Fibroblast of lung (primary cell): ENCODE results near the gene ZNF813. TPM values are rescaled to one million over a fixed set of nuclear protein-coding genes. Genes with fewer than 3 reads are reported as not detected.
"Not testable (repeated sequence)": the region's sequence is repeated elsewhere in the genome, so short reads cannot be mapped to it uniquely, and the experiment has no call there.

Experiments used
- DNase-seq, 2 donors: peaks; one replicate each; pipeline versions ENCODE4 v3.0.0 to v3.0.0-alpha.2; 2010; ENCODE audit warnings: low read depth in 2 of 2
- H2AFZ ChIP-seq: 2 replicates; pipeline ENCODE4 v1.5.1; 2012; ENCODE audit warnings: low read length, control low read depth, inconsistent platforms
- H3K27ac ChIP-seq: 2 replicates; pipeline ENCODE4 v1.5.1; 2011; ENCODE audit warnings: low read length, control low read depth; ENCODE audit not compliant: insufficient read depth
- H3K27me3 ChIP-seq: 2 replicates; pipeline ENCODE4 v1.5.1; 2011; ENCODE audit warnings: mild to moderate bottlenecking, low read length; ENCODE audit not compliant: control insufficient read depth, insufficient read depth
- H3K36me3 ChIP-seq: 2 replicates; pipeline ENCODE4 v1.5.1; 2011; ENCODE audit warnings: low read length; ENCODE audit not compliant: control insufficient read depth, insufficient read depth
- H3K4me1 ChIP-seq: 2 replicates; pipeline ENCODE4 v1.5.1; 2011; ENCODE audit warnings: low read length; ENCODE audit not compliant: control insufficient read depth, insufficient read depth; ENCODE audit errors: extremely low read depth
- H3K4me2 ChIP-seq: 2 replicates; pipeline ENCODE4 v1.5.1; 2011; ENCODE audit warnings: low read length, control low read depth; ENCODE audit not compliant: insufficient read depth; ENCODE audit errors: extremely low read depth
- H3K4me3 ChIP-seq, 4 experiments: fragments of 200-600 bp in 1 of 4; sonication (generic) in 1 of 4; replicated peaks in 1 of 4; 2 replicates each; pipeline ENCODE4 v1.5.1; 2011 to 2016; ENCODE audit warnings: low read length in 4 of 4, low read depth in 3 of 4, mild to moderate bottlenecking in 3 of 4, control low read depth in 2 of 4, inconsistent platforms in 1 of 4, mixed read lengths in 1 of 4; ENCODE audit not compliant: insufficient read depth in 1 of 4; ENCODE audit errors: control extremely low read depth in 1 of 4
- H3K79me2 ChIP-seq: 2 replicates; pipeline ENCODE4 v1.5.1; 2012; ENCODE audit warnings: mild to moderate bottlenecking, low read length, inconsistent platforms; ENCODE audit not compliant: control insufficient read depth, insufficient read depth
- H3K9ac ChIP-seq: 2 replicates; pipeline ENCODE4 v1.5.1; 2011; ENCODE audit warnings: mild to moderate bottlenecking, low read length, control low read depth; ENCODE audit not compliant: insufficient read depth
- H3K9me3 ChIP-seq: 2 replicates; pipeline ENCODE4 v1.5.1; 2012; ENCODE audit warnings: low read depth, low read length; ENCODE audit not compliant: control insufficient read depth, insufficient read depth
- H4K20me1 ChIP-seq: 2 replicates; pipeline ENCODE4 v1.5.1; 2011; ENCODE audit warnings: low read length; ENCODE audit not compliant: control insufficient read depth, insufficient read depth; ENCODE audit errors: extremely low read depth
- EZH2 ChIP-seq: IDR thresholded peaks from 2 replicates; pipeline ENCODE4 v1.5.1; 2012; ENCODE audit warnings: low read length, control low read depth, mild to moderate bottlenecking; ENCODE audit errors: missing control alignments
- polyA plus RNA-seq, 2 donors: library from polyadenylated mRNA; depleted of rRNA in 1 of 2; stranded (reverse) in 1 of 2; unstranded in 1 of 2; fragments of >200 nt; gene quantifications; 2 replicates each; pipeline ENCODE4 v1.2.1, GENCODE V29; 2011 to 2012; ENCODE audit warnings: missing spikeins in 1 of 2
- total RNA-seq: library from RNA; depleted of rRNA; stranded (reverse); fragments of >200 nt; gene quantifications from 2 replicates; pipeline ENCODE4 v1.2.1, GENCODE V29; 2014
- TF ChIP-seq, protein P1 (sequence below), 2 donors: IDR thresholded peaks in 1 of 2; conservative IDR thresholded peaks in 1 of 2; 1 replicate in 1 of 2; 2 replicates in 1 of 2; pipeline ENCODE4 v1.5.1; 2011 to 2012; ENCODE audit warnings: low read length in 2 of 2, control low read depth in 1 of 2, inconsistent platforms in 1 of 2, low read depth in 1 of 2, mild to moderate bottlenecking in 1 of 2

ZNF813 gene
- total and polyA plus RNA-seq, 2 donors (not counting 1 experiment from before 2014, with no cell fraction given): 1.8 to 3.6 TPM

DNA sequence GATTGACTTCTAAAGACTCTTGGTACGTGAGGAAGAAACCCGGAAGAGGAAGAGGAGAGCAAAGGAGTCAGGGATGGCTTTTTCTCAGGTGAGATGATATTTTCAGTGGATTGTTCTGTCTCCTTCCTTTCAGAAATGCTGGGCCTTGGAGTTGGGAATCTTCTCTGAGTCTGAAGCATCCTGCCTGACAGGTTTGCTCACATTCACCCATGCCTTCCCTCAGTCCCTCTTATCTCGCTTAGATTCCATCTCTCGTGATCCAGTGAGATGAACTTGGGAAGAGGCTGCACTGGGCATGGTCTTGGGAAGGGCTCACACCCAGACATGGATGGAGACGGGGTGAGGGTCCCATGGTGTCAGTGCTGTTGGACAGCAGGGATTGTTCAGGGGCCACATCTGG is 20.3 kb upstream of the ZNF813 start:
- not testable (repeated sequence) for H3K9ac ChIP-seq, DNase-seq, H3K36me3 ChIP-seq, H3K27me3 ChIP-seq, H3K27ac ChIP-seq, H3K4me1 ChIP-seq, H3K4me2 ChIP-seq, H3K9me3 ChIP-seq, H3K79me2 ChIP-seq, H2AFZ ChIP-seq, H3K4me3 ChIP-seq, H4K20me1 ChIP-seq

DNA sequence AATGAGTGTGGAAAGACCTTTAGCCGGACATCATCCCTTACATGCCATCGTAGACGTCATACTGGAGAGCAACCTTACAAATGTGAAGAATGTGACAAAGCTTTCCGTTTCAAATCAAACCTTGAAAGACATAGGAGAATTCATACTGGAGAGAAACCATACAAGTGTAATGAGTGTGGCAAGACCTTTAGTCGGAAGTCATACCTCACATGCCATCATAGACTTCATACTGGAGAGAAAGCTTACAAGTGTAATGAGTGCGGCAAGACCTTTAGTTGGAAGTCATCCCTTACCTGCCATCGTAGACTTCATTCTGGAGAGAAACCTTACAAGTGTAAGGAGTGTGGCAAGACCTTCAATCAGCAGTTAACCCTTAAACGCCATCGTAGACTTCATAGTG is 11.7 kb upstream of the ZNF813 start:
- DNase-seq: no peak
- Histone ChIP-seq H2AFZ (no peak overlapping the region), H3K27ac (no peak overlapping the region), H3K36me3 (peaks cover 3% of the 10 kb centered on the region), H4K20me1 (no peaks in the 10 kb centered on the region), H3K9ac (no peak overlapping the region), H3K79me2 (no peaks in the 10 kb centered on the region), H3K4me2 (no peak overlapping the region), H3K9me3 (peaks cover 2% of the 10 kb centered on the region), H3K4me1 (no peaks in the 10 kb centered on the region), H3K27me3 (no peaks in the 10 kb centered on the region), H3K4me3 (no peak overlapping the region)
- no peak for TF ChIP-seq EZH2
- TF ChIP-seq, protein P1, sequence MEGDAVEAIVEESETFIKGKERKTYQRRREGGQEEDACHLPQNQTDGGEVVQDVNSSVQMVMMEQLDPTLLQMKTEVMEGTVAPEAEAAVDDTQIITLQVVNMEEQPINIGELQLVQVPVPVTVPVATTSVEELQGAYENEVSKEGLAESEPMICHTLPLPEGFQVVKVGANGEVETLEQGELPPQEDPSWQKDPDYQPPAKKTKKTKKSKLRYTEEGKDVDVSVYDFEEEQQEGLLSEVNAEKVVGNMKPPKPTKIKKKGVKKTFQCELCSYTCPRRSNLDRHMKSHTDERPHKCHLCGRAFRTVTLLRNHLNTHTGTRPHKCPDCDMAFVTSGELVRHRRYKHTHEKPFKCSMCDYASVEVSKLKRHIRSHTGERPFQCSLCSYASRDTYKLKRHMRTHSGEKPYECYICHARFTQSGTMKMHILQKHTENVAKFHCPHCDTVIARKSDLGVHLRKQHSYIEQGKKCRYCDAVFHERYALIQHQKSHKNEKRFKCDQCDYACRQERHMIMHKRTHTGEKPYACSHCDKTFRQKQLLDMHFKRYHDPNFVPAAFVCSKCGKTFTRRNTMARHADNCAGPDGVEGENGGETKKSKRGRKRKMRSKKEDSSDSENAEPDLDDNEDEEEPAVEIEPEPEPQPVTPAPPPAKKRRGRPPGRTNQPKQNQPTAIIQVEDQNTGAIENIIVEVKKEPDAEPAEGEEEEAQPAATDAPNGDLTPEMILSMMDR (conservative IDR thresholded peaks at IDR 0.05 in 1 of 2, IDR thresholded peaks at IDR 0.05 in 1 of 2; ENCODE audit: low read depth in 1 of 2, low read length in 2 of 2): no peak

DNA sequence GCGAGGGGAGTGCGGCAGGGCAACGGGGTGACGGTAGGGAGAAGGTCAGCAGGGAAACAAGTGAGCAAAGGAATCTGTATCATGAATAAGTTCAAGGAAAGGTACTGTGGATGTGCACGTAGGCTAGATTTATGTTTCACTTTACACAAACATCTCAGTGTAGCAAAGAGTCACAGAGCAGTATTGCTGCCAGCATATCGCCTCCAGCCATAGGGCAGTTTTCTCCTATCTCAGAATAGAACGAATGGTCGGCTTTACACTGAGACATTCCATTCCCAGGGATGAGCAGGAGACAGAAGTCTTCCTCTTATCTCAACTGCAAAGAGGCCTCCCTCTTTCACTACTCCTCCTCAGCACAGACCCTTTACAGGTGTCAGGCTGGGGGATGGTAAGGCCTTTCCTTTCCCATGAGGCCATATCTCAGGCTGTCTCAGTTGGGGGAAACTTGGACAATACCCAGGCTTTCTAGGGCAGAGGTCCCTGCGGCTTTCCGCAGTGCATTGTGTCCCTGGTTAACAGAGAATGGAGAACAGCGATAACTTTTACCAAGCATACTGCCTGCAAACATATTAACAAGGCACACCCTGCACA is 7.3 kb upstream of the ZNF813 start:
- H3K4me2 ChIP-seq, H3K27ac ChIP-seq, H4K20me1 ChIP-seq, H3K4me3 ChIP-seq, H3K9me3 ChIP-seq, H2AFZ ChIP-seq, DNase-seq, H3K9ac ChIP-seq, H3K27me3 ChIP-seq, H3K36me3 ChIP-seq, H3K79me2 ChIP-seq, H3K4me1 ChIP-seq: not testable (repeated sequence)

DNA sequence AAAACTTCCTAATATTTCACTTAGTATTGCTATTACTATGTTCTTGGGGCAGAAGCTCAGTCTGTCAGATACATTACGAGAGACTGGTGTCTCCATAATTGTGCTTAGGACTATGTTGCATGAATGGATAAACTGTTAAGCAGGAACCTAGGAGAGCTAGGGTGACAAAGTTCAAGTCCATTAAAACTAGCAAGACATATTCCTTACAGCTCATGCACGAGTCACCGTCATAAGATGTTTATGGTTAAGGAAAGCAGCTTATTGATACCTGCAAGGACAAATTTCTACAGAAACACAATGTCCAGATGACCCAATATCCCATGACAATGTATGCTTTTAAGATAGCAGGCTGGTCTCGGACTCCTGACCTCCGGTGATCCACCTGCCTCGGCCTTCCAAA is 5.7 kb upstream of the ZNF813 start:
- H3K27me3 ChIP-seq: no peaks in the 10 kb centered on the region

More for the DNA sequence above, 5.7 kb upstream of the ZNF813 start:
- Histone ChIP-seq H3K79me2 (no peaks in the 10 kb centered on the region), H3K27ac (no peak overlapping the region), H3K36me3 (no peaks in the 10 kb centered on the region), H3K4me2 (no peak overlapping the region), H3K4me1 (no peaks in the 10 kb centered on the region), H3K4me3 (no peak overlapping the region), H4K20me1 (no peaks in the 10 kb centered on the region), H3K9me3 (no peaks in the 10 kb centered on the region), H3K9ac (no peak overlapping the region), H2AFZ (no peak overlapping the region)
- DNase-seq: no peak
- TF ChIP-seq, protein P1 (conservative IDR thresholded peaks at IDR 0.05 in 1 of 2, IDR thresholded peaks at IDR 0.05 in 1 of 2; ENCODE audit: low read depth in 1 of 2, low read length in 2 of 2): no peak
- TF ChIP-seq EZH2: no peak
